KMS-11 (cell line): ENCODE measurements around the gene SLC35B1.
A peak's percentile ranks its signal among the peaks of the same experiment; 100 is the strongest.

Source experiments
- H2AFZ ChIP-seq: fragments of 200-600 bp; sonication (generic); 2 replicates; pipeline ENCODE4 v1.6.1; 2016; ENCODE audit warnings: antibody characterized with exemption, mixed run types, low read depth
- H3K27ac ChIP-seq: fragments of 200-600 bp; sonication (generic); 2 replicates; pipeline ENCODE4 v1.6.1; 2016; ENCODE audit warnings: mild to moderate bottlenecking, mixed run types
- H3K27me3 ChIP-seq: fragments of 200-600 bp; sonication (generic); 2 replicates; pipeline ENCODE4 v1.6.1; 2017; ENCODE audit warnings: mild to moderate bottlenecking, low read depth, mixed run types, moderate library complexity; ENCODE audit not compliant: insufficient read depth
- H3K36me3 ChIP-seq: fragments of 200-600 bp; sonication (generic); 2 replicates; pipeline ENCODE4 v1.6.1; 2017; ENCODE audit warnings: mild to moderate bottlenecking, mixed run types; ENCODE audit not compliant: insufficient read depth
- H3K4me1 ChIP-seq: fragments of 200-600 bp; sonication (generic); 2 replicates; pipeline ENCODE4 v1.6.1; 2016; ENCODE audit warnings: mild to moderate bottlenecking, low read depth, mixed run types; ENCODE audit not compliant: poor library complexity, severe bottlenecking
- H3K4me2 ChIP-seq: fragments of 200-600 bp; sonication (generic); 2 replicates; pipeline ENCODE4 v1.7.0; 2016; ENCODE audit warnings: mild to moderate bottlenecking, mixed run types
- H3K4me3 ChIP-seq: fragments of 200-600 bp; sonication (generic); IDR thresholded peaks from 2 replicates; pipeline ENCODE4 v1.6.1; 2017; ENCODE audit warnings: low read depth, low read length, mixed read lengths; ENCODE audit not compliant: insufficient read depth
- H3K79me2 ChIP-seq: fragments of 200-600 bp; sonication (generic); 2 replicates; pipeline ENCODE4 v1.6.1; 2016; ENCODE audit warnings: low read depth, mixed run types; ENCODE audit not compliant: insufficient read depth
- H3K9ac ChIP-seq: fragments of 200-600 bp; sonication (generic); 2 replicates; pipeline ENCODE4 v1.6.1; 2016; ENCODE audit warnings: mild to moderate bottlenecking, mixed run types
- H4K20me1 ChIP-seq: fragments of 200-600 bp; sonication (generic); 2 replicates; pipeline ENCODE4 v1.6.1; 2016; ENCODE audit warnings: mild to moderate bottlenecking, mixed run types; ENCODE audit not compliant: insufficient read depth
- CTCF ChIP-seq: fragments of 200-600 bp; sonication (generic); conservative IDR thresholded peaks from 2 replicates; pipeline ENCODE4 v1.6.1; 2017; ENCODE audit warnings: low read depth, mild to moderate bottlenecking, antibody characterized with exemption, low read length, moderate library complexity, mixed read lengths

The SLC35B1 gene

GRCh38 chr17:49745175-49746139, 37.7 kb upstream of the SLC35B1 start:
- Histone ChIP-seq H3K4me1 (peaks cover 97% of the 10 kb centered on the region), H2AFZ (no peak overlapping the region), H3K9ac (peak overlapping the region; percentile 61; the same call in 1 of the 2 replicates), H3K36me3 (no peaks in the 10 kb centered on the region), H3K27me3 (no peaks in the 10 kb centered on the region), H3K4me2 (peak overlapping the region; percentile 98), H3K27ac (peak overlapping the region; percentile 94), H3K4me3 (no peak overlapping the region), H3K79me2 (peaks cover 87% of the 10 kb centered on the region), H4K20me1 (no peaks in the 10 kb centered on the region)
- no peak for TF ChIP-seq CTCF

GRCh38 chr17:49742166-49742638, 34.4 kb upstream of the SLC35B1 start:
- Histone ChIP-seq H4K20me1 (no peaks in the 10 kb centered on the region), H3K4me1 (peaks cover 98% of the 10 kb centered on the region), H3K27me3 (no peaks in the 10 kb centered on the region), H3K27ac (peak overlapping the region; percentile 95), H3K4me2 (peak overlapping the region; percentile 87), H3K36me3 (no peaks in the 10 kb centered on the region), H2AFZ (no peak overlapping the region), H3K4me3 (no peak overlapping the region), H3K79me2 (peaks cover 92% of the 10 kb centered on the region), H3K9ac (peak overlapping the region; percentile 58)
- TF ChIP-seq CTCF = no peak

- no peak overlapping the region for H3K4me3 ChIP-seq
- peak overlapping the region; percentile 87 for H3K4me2 ChIP-seq
- H2AFZ ChIP-seq = no peak overlapping the region
- no peaks in the 10 kb centered on the region for H4K20me1 ChIP-seq
- no peaks in the 10 kb centered on the region for H3K27me3 ChIP-seq
- no peaks in the 10 kb centered on the region for H3K36me3 ChIP-seq
- peaks cover 92% of the 10 kb centered on the region for H3K79me2 ChIP-seq
- no peak for TF ChIP-seq CTCF
- H3K27ac ChIP-seq = peak overlapping the region; percentile 95
- H3K9ac ChIP-seq = peak overlapping the region; percentile 58
- peaks cover 99% of the 10 kb centered on the region for H3K4me1 ChIP-seq
Measured at GRCh38 chr17:49741692-49742076, 33.9 kb upstream of the SLC35B1 start.

GRCh38 chr17:49741009-49741691, 33.4 kb upstream of the SLC35B1 start:
- H3K79me2 ChIP-seq = peaks cover 92% of the 10 kb centered on the region
- H3K4me1 ChIP-seq = peaks cover 99% of the 10 kb centered on the region
- no peaks in the 10 kb centered on the region for H3K36me3 ChIP-seq
- H3K4me2 ChIP-seq = peak overlapping the region; percentile 87
- no peak for TF ChIP-seq CTCF
- no peaks in the 10 kb centered on the region for H3K27me3 ChIP-seq
- H3K27ac ChIP-seq = peak overlapping the region; percentile 95
- H3K9ac ChIP-seq = peak overlapping the region; percentile 58
- H3K4me3 ChIP-seq = no peak overlapping the region
- no peaks in the 10 kb centered on the region for H4K20me1 ChIP-seq
- H2AFZ ChIP-seq = no peak overlapping the region
